HepG2 (cell line): ENCODE measurements around the gene SLC29A1. TPM values are rescaled to one million over a fixed set of nuclear protein-coding genes. Genes with fewer than 3 reads are reported as not detected.

Experiments used
- ATAC-seq: fragments of 200-7000 bp; cut with Tn5 transposase; 3 replicates; pipeline ENCODE4 v1.9.1; 2020; ENCODE audit warnings: mild to moderate bottlenecking, moderate library complexity
- BruUV-seq: library from RNA; stranded (reverse); fragments of 400-500 nt; replicated peaks from 2 replicates; lab custom pipeline; 2021; lab: Mats Ljungman, UMichigan
- CTCF ChIA-PET: fragments of 300-600 bp; formaldehyde crosslinking; extraction: SDS; loops from one replicate; lab custom pipeline; 2021; ENCODE audit warnings: low total read pairs, inconsistent platforms, low intra/inter-chr PET ratio; lab: Yijun Ruan, JAX
- POLR2A ChIA-PET: fragments of 350-600 bp; sonication (Branson Sonifier 250); formaldehyde crosslinking; loops from one replicate; lab custom pipeline; 2020; ENCODE audit warnings: antibody characterized with exemption, inconsistent platforms; lab: Yijun Ruan, JAX
- DNase-seq: peaks from one replicate; pipeline ENCODE4 v3.0.0-alpha.2; 2015; ENCODE audit warnings: low spot score
- FAIRE-seq: peaks from 3 replicates; lab custom pipeline; 2011; peaks lifted over from hg19 to GRCh38; lab: Jason Lieb, UNC
- H2AFZ ChIP-seq: one replicate; pipeline ENCODE4 v1.6.1; 2011; ENCODE audit warnings: low read length, inconsistent platforms
- H3K27ac ChIP-seq: fragments of 300-600 bp; 3 replicates; pipeline ENCODE4 v1.8.0; 2011; ENCODE audit warnings: mixed run types, mild to moderate bottlenecking, mixed read lengths, low read length, inconsistent platforms; ENCODE audit not compliant: insufficient read depth; ENCODE audit errors: extremely low read length
- H3K27me3 ChIP-seq, 2 experiments: fragments of 200-600 bp in 1 of 2; 2 replicates in 1 of 2; 3 replicates in 1 of 2; pipeline versions ENCODE4 v1.6.0 to v1.8.0; 2011; ENCODE audit warnings: low read length in 2 of 2, mild to moderate bottlenecking in 2 of 2, moderate library complexity in 2 of 2, inconsistent platforms in 1 of 2; ENCODE audit not compliant: insufficient read depth in 2 of 2, control insufficient read depth in 1 of 2
- H3K36me3 ChIP-seq, 2 experiments: fragments of 200-600 bp in 1 of 2; replicated peaks in 1 of 2; 2 replicates in 1 of 2; 3 replicates in 1 of 2; pipeline versions ENCODE4 v1.5.1 to v1.8.0; 2011; ENCODE audit warnings: low read length in 2 of 2, inconsistent platforms in 1 of 2; ENCODE audit not compliant: insufficient read depth in 2 of 2, control insufficient read depth in 1 of 2
- H3K4me1 ChIP-seq: 2 replicates; pipeline ENCODE4 v1.5.1; 2012; ENCODE audit warnings: low read length, inconsistent platforms; ENCODE audit not compliant: insufficient read depth
- H3K4me2 ChIP-seq: 2 replicates; pipeline ENCODE4 v1.6.0; 2011; ENCODE audit warnings: low read depth, low read length, inconsistent platforms
- H3K4me3 ChIP-seq, 3 experiments: fragments of 200-600 bp in 1 of 3; sonication (generic), shearing (Covaris generic) in 1 of 3; replicated peaks in 1 of 3; 2 replicates each; pipeline ENCODE4 v1.5.1; 2011 to 2016; ENCODE audit warnings: low read length in 3 of 3, inconsistent platforms in 2 of 3, low read depth in 2 of 3, mild to moderate bottlenecking in 2 of 3, control low read depth in 1 of 3, mixed read lengths in 1 of 3; ENCODE audit not compliant: insufficient read depth in 1 of 3
- H3K79me2 ChIP-seq: one replicate; pipeline ENCODE4 v1.6.1; 2011; ENCODE audit warnings: low read length, inconsistent platforms; ENCODE audit not compliant: insufficient read depth
- H3K9ac ChIP-seq: 2 replicates; pipeline ENCODE4 v1.6.0; 2011; ENCODE audit warnings: mild to moderate bottlenecking, low read depth, low read length, inconsistent platforms; ENCODE audit not compliant: insufficient read depth
- H3K9me3 ChIP-seq: 2 replicates; pipeline ENCODE4 v1.5.1; 2012; ENCODE audit warnings: mild to moderate bottlenecking, low read length
- H4K20me1 ChIP-seq: 2 replicates; pipeline ENCODE4 v1.6.0; 2011; ENCODE audit warnings: inconsistent platforms, mild to moderate bottlenecking, low read length, moderate library complexity; ENCODE audit not compliant: insufficient read depth
- DNMT3B ChIP-seq: conservative IDR thresholded peaks from 2 replicates; pipeline ENCODE4 v1.6.1; 2016; ENCODE audit warnings: missing biosample characterization, control low read depth
- FOXA3 ChIP-seq: IDR thresholded peaks from 2 replicates; pipeline ENCODE4 v1.6.1; 2016; ENCODE audit warnings: missing genetic modification reagents, missing compliant biosample characterization
- GABPB1 ChIP-seq: IDR thresholded peaks from 2 replicates; pipeline ENCODE4 v1.6.1; 2016; ENCODE audit warnings: mild to moderate bottlenecking, missing genetic modification reagents, moderate library complexity, missing compliant biosample characterization
- KMT2B ChIP-seq: IDR thresholded peaks from 2 replicates; pipeline ENCODE4 v1.6.1; 2016; ENCODE audit warnings: missing genetic modification reagents, missing compliant biosample characterization
- MAZ ChIP-seq, 2 experiments: sonication (generic) in 1 of 2; formaldehyde crosslinking in 1 of 2; IDR thresholded peaks; 2 replicates each; pipeline versions ENCODE4 v1.5.0 to v1.6.1; 2012 to 2020; ENCODE audit warnings: low read depth in 2 of 2, mild to moderate bottlenecking in 2 of 2, borderline replicate concordance in 1 of 2, improper control_type of control experiment in 1 of 2, low read length in 1 of 2, missing genetic modification reagents in 1 of 2, moderate library complexity in 1 of 2
- MEF2D ChIP-seq: sonication (generic); formaldehyde crosslinking; IDR thresholded peaks from 2 replicates; pipeline ENCODE4 v1.5.1; 2020; ENCODE audit warnings: mild to moderate bottlenecking, missing genetic modification reagents
- NFKBIZ ChIP-seq: IDR thresholded peaks from 2 replicates; pipeline ENCODE4 v1.6.1; 2018; ENCODE audit warnings: missing genetic modification reagents, missing compliant biosample characterization
- NPAS2 ChIP-seq: sonication (generic); formaldehyde crosslinking; IDR thresholded peaks from 2 replicates; pipeline ENCODE4 v1.8.0; 2022; ENCODE audit warnings: mild to moderate bottlenecking, missing genetic modification reagents, borderline replicate concordance
- PAXIP1 ChIP-seq: sonication (generic); formaldehyde crosslinking; conservative IDR thresholded peaks from 2 replicates; pipeline ENCODE4 v1.4.0; 2020; ENCODE audit warnings: mild to moderate bottlenecking, missing genetic modification reagents, moderate library complexity
- RAD21 ChIP-seq: fragments of 450-650 bp; formaldehyde crosslinking; IDR thresholded peaks from 2 replicates; pipeline ENCODE4 v1.5.0; 2020; ENCODE audit warnings: mild to moderate bottlenecking
- SIX4 ChIP-seq: sonication (generic); formaldehyde crosslinking; IDR thresholded peaks from 2 replicates; pipeline ENCODE4 v1.4.0; 2020; ENCODE audit warnings: missing genetic modification reagents
- SNAPC2 ChIP-seq: sonication (generic); formaldehyde crosslinking; IDR thresholded peaks from 2 replicates; pipeline ENCODE4 v1.8.1; 2022; ENCODE audit warnings: mild to moderate bottlenecking, missing genetic modification reagents
- SOX13 ChIP-seq, 3 experiments: fragments of 450-650 bp in 1 of 3; sonication (generic) in 1 of 3; formaldehyde crosslinking in 1 of 3; IDR thresholded peaks in 2 of 3; conservative IDR thresholded peaks in 1 of 3; 2 replicates each; pipeline versions ENCODE4 v1.5.0 to v1.6.1; 2016 to 2020; ENCODE audit warnings: antibody characterized with exemption in 1 of 3, mild to moderate bottlenecking in 1 of 3, missing compliant biosample characterization in 1 of 3, missing genetic modification reagents in 1 of 3, moderate library complexity in 1 of 3
- THAP11 ChIP-seq: IDR thresholded peaks from 2 replicates; pipeline ENCODE4 v1.6.1; 2016; ENCODE audit warnings: missing biosample characterization, missing genetic modification reagents
- U2AF2 ChIP-seq: fragments of 200-400 bp; formaldehyde crosslinking; IDR thresholded peaks from 2 replicates; pipeline ENCODE4 v1.6.1; 2017; ENCODE audit warnings: low read depth, mild to moderate bottlenecking, low read length
- ZEB1 ChIP-seq: IDR thresholded peaks from 2 replicates; pipeline ENCODE4 v1.6.1; 2012; ENCODE audit warnings: mild to moderate bottlenecking, low read depth, inconsistent platforms; ENCODE audit not compliant: insufficient replicate concordance
- ZNF138 ChIP-seq: sonication (generic); formaldehyde crosslinking; IDR thresholded peaks from 2 replicates; pipeline ENCODE4 v1.5.0; 2020; ENCODE audit warnings: mild to moderate bottlenecking, low read depth, missing genetic modification reagents
- ZNF350 ChIP-seq: sonication (generic); formaldehyde crosslinking; IDR thresholded peaks from 2 replicates; pipeline ENCODE4 v1.4.0; 2020; ENCODE audit warnings: mild to moderate bottlenecking, low read depth, missing genetic modification reagents, borderline replicate concordance
- ZNF382 ChIP-seq: sonication (generic); formaldehyde crosslinking; IDR thresholded peaks from 2 replicates; pipeline ENCODE4 v1.5.0; 2020; ENCODE audit warnings: missing genetic modification reagents, mild to moderate bottlenecking, borderline replicate concordance
- ZNF501 ChIP-seq: sonication (generic); formaldehyde crosslinking; IDR thresholded peaks from 2 replicates; pipeline ENCODE4 v1.5.1; 2020; ENCODE audit warnings: mild to moderate bottlenecking, moderate library complexity, missing genetic modification reagents
- ZSCAN22 ChIP-seq: sonication (generic); formaldehyde crosslinking; IDR thresholded peaks from 2 replicates; pipeline ENCODE4 v1.4.0; 2020; ENCODE audit warnings: mild to moderate bottlenecking, missing genetic modification reagents
- WGBS: methylation state at CpG from one replicate; pipeline ENCODE4 v1.1.6; 2017; ENCODE audit warnings: low lambda C conversion rate; 5-methylcytosine and 5-hydroxymethylcytosine counted together
- in situ Hi-C: cut with HindIII; loops from 2 replicates; pipeline ENCODE4 v1.10.0; 2017; ENCODE audit warnings: low pct_unique_long_range_greater_than_20kb; ENCODE audit not compliant: extremely low pct_ligation_motif_present
- intact Hi-C: fragments of 100-400 bp; cut with micrococcal nuclease; formaldehyde crosslinking; loops from one replicate; pipeline ENCODE4 v1.10.0; 2022; ENCODE audit not compliant: unreplicated experiment
- polyA plus RNA-seq, 8 experiments: library from polyadenylated mRNA; depleted of rRNA in 3 of 8; stranded (reverse) in 7 of 8; unstranded in 1 of 8; fragments of >200 nt; fragmentation: Illumina TruSeq in 4 of 8; extraction: Trizol in 4 of 8; gene quantifications; 2 replicates each; pipeline versions ENCODE4 v1.2.1 to v1.2.3, GENCODE V29; 2011 to 2016; ENCODE audit warnings: low read depth in 4 of 8, missing spikeins in 1 of 8, mixed read lengths in 1 of 8; ENCODE audit not compliant: insufficient read depth in 1 of 8
- total RNA-seq, 5 experiments: library from RNA; depleted of rRNA; stranded (reverse); fragments of >200 nt; fragmentation: Illumina TruSeq; extraction: Trizol; gene quantifications; 2 replicates each; pipeline ENCODE4 v1.2.3, GENCODE V29; 2016; ENCODE audit warnings: low read depth in 1 of 5

Gene SLC29A1
- total and polyA plus RNA-seq, 2 of the 13 experiments (the other 11 are each of a cell fraction or from before 2014, with no cell fraction given), result 43.2 to 106 TPM

- no peak for TF ChIP-seq RAD21 (CRISPR knock-in tag)
- TF ChIP-seq NFKBIZ, result no peak
- no peak for TF ChIP-seq SIX4
- no peak for TF ChIP-seq ZNF382 (CRISPR knock-in tag)
- TF ChIP-seq FOXA3 (CRISPR knock-in tag), result no peak
- no peak for TF ChIP-seq DNMT3B
- TF ChIP-seq ZNF501 (CRISPR knock-in tag), result no peak
- no peak for TF ChIP-seq KMT2B (CRISPR knock-in tag)
- no peak for TF ChIP-seq SOX13 (IDR thresholded peaks at IDR 0.05)
- no peak for TF ChIP-seq SOX13 (CRISPR knock-in tag; conservative IDR thresholded peaks at IDR 0.05 in 1 of 2, IDR thresholded peaks at IDR 0.05 in 1 of 2)
- no peak for TF ChIP-seq ZEB1
Measured at GRCh38 chr6:44190715-44191114, 32.7 kb upstream of the SLC29A1 start (continued).

- H4K20me1 ChIP-seq, result no peaks in the 10 kb centered on the region
- peak overlapping the region; percentile 98 for H3K4me2 ChIP-seq
- H3K4me1 ChIP-seq, result peaks cover 58% of the 10 kb centered on the region
- H2AFZ ChIP-seq, result peak overlapping the region; percentile 98
- peak; percentile 82 for ATAC-seq
- intact Hi-C loops, result no loop called here
- H3K27ac ChIP-seq, result no peak overlapping the region
- no peaks in the 10 kb centered on the region for H3K9me3 ChIP-seq
- no peaks in the 10 kb centered on the region for H3K36me3 ChIP-seq
- POLR2A ChIA-PET, result interaction anchor here (0.7 to 2.3 kb wide), 22 partner anchors 8 to 563 kb away, joined by 3 to 15 read pairs (median 4); partner anchors contain the start of genes GTPBP2, HSP90AB1, MYMX and SLC29A1
- DNase-seq, result no peak
- H3K27me3 ChIP-seq, result peaks cover 0 to 5% of the 10 kb centered on the region in 2 experiments; a peak in 2 of 5 replicates
- in situ Hi-C loops, result no loop called here
- no TSS peak for BruUV-seq
- under 1% methylated on average over 10 of the region's 10 CpGs for WGBS
- peak overlapping the region; percentile 44 to 70 (median 63) for H3K4me3 ChIP-seq
- peak overlapping the region; percentile 45 for H3K9ac ChIP-seq
- CTCF ChIA-PET, result no interaction called here
- FAIRE-seq, result peak; percentile 58
- no peaks in the 10 kb centered on the region for H3K79me2 ChIP-seq
- TF ChIP-seq MEF2D (CRISPR knock-in tag) (0 out of 2 replicates have a peak, but pooled peaks have one; percentile 25), GABPB1 (CRISPR knock-in tag) (peak; percentile 38; the same call in 1 of the 2 replicates), PAXIP1 (CRISPR knock-in tag) (peak; percentile 36), ZSCAN22 (no peak), NPAS2 (no peak), ZNF350 (CRISPR knock-in tag) (peak; percentile 20; the same call in 1 of the 2 replicates), SNAPC2 (CRISPR knock-in tag) (no peak), THAP11 (0 out of 2 replicates have a peak, but pooled peaks have one; percentile 19), ZNF138 (CRISPR knock-in tag) (0 out of 2 replicates have a peak, but pooled peaks have one; percentile 48), MAZ (IDR thresholded peaks at IDR 0.05; ENCODE audit: borderline replicate concordance, low read depth, low read length) (no peak), MAZ (CRISPR knock-in tag; IDR thresholded peaks at IDR 0.05; ENCODE audit: low read depth) (no peak), U2AF2 (no peak)
Measured at GRCh38 chr6:44192428-44193041, 30.9 kb upstream of the SLC29A1 start.
